HG03457 (cell line): ENCODE measurements around the gene THAP8.
"Not testable (repeated sequence)": the region's sequence is repeated elsewhere in the genome, so short reads cannot be mapped to it uniquely, and the experiment has no call there.

Experiments
- ATAC-seq: cut with Tn5 transposase; IDR thresholded peaks from one replicate; pipeline ENCODE4 v1.9.1; 2021; ENCODE audit warnings: moderate number of reproducible peaks; ENCODE audit not compliant: unreplicated experiment

Gene THAP8

GRCh38 chr19:36072081-36072480 is 18.0 kb upstream of the THAP8 start:
- ATAC-seq, result no peak

- not testable (repeated sequence) for ATAC-seq
These were observed 14.9 kb upstream of the THAP8 start for GRCh38 chr19:36068810-36069499.

GRCh38 chr19:36067681-36068080 is 13.6 kb upstream of the THAP8 start:
- ATAC-seq, result no peak

- no peak for ATAC-seq
These were observed 10.7 kb upstream of the THAP8 start for GRCh38 chr19:36064826-36065225.

- no peak for ATAC-seq
These were observed 7.3 kb upstream of the THAP8 start for GRCh38 chr19:36061367-36061766.

GRCh38 chr19:36060430-36060829 is 6.3 kb upstream of the THAP8 start:
- ATAC-seq, result no peak

DNA sequence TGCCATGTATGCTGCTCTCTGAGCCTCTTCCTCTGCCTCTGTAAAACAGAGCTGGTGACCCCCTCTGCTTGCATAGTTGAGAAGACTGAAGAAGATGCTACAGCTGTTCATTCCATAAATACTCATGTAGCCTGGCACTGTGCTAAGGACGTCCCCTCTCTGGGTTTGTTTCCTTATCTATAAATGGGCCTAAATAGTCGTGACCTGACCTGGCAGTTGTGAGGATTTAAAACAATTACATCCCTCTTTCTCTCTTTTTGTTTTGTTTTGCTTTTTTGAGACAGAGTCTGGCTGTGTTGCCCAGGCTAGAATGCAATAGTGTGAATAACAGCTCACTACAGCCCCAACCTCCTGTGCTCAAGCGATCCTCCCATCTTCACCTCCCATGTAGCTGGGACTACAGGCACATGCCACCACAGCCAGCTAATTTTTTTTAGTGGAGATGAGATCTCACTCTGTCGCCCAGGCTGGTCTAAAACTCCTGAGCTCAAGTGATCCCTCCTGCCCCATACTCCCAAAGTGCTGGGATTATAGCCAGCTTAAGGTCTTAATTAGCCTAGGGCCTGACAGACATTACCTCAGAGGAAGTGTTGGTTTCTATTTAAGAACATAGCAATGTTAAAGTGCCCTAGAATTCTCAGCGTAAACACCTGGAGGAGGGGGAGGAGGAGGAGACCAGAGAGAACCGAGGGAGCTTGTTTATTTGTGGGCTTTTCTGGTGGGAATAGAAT is 5.3 kb upstream of the THAP8 start:
- ATAC-seq, result no peak

- no peak for ATAC-seq
These were observed 4.5 kb upstream of the THAP8 start for GRCh38 chr19:36058481-36059179.

- peak; percentile 42 for ATAC-seq
These were observed 925 bp upstream of the THAP8 start, which contains the start of gene WDR62 for GRCh38 chr19:36054733-36055686. Gene WDR62 (plus strand): TSS chr19:36054897. CDS start chr19:36054972, 75 bp downstream.

DNA sequence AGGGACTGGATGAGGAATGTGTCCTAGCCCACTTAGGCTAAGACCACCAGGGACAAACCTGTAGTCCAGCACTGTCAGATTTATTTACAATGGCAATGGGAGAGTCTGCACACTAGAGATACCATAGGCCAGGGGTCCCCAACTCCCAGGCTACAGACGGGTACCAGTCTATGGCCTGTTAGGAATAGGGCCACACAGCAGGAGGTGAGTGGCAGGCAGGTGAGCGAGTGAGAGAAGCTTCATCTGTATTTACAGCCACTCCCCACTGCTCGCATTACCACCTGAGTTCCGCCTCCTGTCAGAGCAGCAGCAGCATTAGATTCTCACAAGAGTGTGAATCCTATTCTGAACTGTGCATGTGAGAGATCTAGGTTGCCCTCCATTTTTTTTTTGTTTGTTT is 2.4 kb downstream of the THAP8 start:
- no peak for ATAC-seq

GRCh38 chr19:36051236-36051635 is 2.8 kb downstream of the THAP8 start:
- no peak for ATAC-seq

- no peak for ATAC-seq
These were observed 4.9 kb downstream of the THAP8 start for GRCh38 chr19:36049080-36049698.

DNA sequence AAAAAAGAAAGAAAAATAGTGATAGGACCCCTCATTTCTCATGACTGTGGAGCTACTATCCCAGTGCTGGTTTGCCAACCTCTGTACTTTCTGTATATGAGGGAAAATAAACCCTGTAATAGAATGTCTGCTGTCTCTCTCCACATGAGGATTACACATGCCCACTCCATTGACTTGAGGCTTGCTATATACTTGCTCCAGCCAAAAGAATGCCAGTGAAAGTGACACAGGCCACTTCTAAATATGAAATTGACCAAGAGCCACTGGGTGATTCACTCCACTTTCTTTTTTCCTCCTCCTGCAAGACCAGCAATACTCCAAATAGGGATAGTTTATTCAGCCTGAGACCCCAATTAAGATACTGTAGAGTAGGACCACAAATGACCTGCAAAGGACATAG is 6.2 kb downstream of the THAP8 start:
- no peak for ATAC-seq

DNA sequence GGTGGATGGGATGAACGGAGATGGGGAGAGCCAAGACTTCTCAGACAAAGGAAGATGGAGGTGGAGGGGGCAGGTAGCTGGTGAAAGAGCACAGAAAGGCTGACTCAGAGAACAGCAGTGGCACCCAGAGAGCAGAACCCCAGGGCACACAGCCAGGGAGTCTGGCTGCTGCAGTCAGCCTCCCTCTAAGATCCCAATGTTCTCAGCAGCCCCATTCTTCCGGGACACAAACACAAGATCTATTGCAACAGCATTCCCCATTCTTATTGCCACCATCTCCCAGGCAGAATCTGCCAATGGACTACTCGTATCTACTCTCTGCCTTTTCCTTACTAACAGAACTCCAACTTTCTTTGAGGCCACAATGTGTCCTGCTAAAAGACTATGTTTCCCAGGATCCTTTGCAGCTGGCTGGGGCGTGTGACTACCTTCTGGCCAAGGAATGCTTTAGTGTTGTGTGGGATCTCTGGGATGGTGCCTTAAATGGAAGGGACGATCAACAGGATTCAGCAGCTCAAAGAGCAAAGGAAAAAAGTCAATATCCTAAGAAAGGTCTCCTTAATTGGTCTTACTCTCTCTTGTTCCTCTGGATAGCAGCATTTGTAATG is 7.5 kb downstream of the THAP8 start:
- ATAC-seq, result no peak

- no peak for ATAC-seq
These were observed 10.1 kb downstream of the THAP8 start for GRCh38 chr19:36043952-36044351.

GRCh38 chr19:36041831-36042230 is 12.3 kb downstream of the THAP8 start:
- ATAC-seq, result no peak

DNA sequence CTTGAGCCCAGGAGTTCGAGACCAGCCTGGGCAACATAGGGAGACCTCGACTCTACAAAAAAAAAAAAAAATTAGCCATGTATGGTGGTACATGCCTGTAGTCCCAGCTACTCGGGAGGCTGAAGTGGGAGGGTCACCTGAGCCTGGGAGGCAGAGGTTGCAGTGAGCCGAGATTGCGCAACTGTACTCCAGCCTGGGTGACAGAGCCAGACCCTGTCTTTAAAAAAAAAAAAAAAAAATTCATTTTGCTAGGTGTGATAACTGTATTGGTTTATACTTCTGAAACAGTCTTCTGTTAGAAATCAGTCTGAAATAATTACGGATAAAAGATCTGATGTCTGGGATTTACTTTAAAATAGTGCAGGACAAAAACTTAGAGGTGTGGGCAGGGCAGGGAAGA is 13.0 kb downstream of the THAP8 start:
- not testable (repeated sequence) for ATAC-seq

DNA sequence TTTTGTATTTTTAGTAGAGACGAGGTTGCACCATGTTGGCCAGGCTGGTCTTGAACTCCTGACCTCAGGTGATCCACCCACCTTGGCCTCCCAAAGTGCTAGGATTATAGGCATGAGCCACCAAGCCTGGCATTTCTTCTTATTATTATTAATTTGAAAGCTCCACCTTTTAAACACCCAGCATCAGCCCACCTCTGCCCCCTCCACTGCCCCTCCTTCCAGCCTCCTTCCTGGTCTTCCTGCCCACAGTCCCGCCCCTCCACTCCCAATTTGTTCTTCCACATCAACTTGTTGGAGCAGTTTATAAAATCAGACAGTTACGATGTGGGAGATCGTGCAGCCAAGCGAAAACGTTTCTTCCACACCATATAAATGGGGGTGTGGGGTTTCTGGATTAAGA is 13.6 kb downstream of the THAP8 start:
- no peak for ATAC-seq

DNA sequence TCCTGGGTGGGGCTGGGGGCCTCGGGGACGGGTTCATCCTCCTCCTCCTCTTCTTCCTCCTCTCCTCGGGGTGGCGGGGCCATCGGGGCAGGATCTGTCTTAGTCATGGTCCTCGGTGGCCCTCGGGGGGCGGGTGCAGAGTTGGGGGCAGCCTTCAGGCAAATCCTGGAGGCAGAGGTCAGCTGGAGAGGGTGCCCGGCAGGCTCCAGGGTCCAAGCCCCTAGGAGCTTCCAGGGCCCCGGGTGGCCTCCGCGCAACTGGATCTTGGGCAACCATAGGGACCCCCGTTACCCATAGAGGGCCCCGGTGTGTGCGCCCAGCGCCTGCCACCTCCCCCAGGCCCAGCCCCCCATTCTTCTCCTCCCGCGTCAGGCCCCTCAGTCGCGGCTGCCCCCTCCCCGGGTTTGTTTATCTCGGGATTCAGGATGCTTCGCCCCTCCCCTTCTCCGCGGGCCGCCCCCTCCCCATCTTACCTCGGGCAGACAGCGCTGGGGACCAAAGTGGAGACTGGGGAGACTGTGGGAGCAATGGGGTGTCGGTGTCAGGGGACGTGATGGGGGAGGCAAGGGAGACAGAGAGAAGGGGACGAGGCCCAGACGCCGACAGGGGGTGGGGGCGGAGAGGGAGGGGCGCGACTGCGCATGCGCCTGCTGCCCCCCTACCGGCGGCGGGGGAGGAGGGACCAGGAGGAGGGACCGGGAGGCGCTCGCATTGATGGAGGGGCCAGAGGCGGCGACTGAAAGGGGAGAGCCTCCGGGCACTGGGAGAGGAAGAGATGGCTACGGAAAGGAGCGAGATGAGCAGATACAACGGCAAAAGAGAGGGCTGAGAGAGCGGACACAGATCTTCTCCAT is 21.6 kb downstream of the THAP8 start, which contains the start of gene CLIP3:
Gene CLIP3, minus strand, starts transcription at position 623 of the 854 bp plus-strand sequence. Its CDS starts 516 bp downstream, at position 107.
- ATAC-seq, result no peak
